K562 (cell line): ENCODE results near the gene DLST. TPM values are rescaled to one million over a fixed set of nuclear protein-coding genes. Genes with fewer than 3 reads are reported as not detected.

Source experiments
- ATAC-seq: fragments of 200-7000 bp; cut with Tn5 transposase; 3 replicates; pipeline ENCODE4 v1.9.1; 2020; ENCODE audit warnings: moderate library complexity
- BruUV-seq: library from RNA; stranded (reverse); fragments of 400-500 nt; replicated peaks from 2 replicates; lab custom pipeline; 2021; lab: Mats Ljungman, UMichigan
- CTCF ChIA-PET: fragments of 300-600 bp; formaldehyde crosslinking; extraction: SDS; loops from one replicate; lab custom pipeline; 2021; ENCODE audit warnings: low intra/inter-chr PET ratio; lab: Yijun Ruan, JAX
- POLR2A ChIA-PET: fragments of 300-600, 350-650 bp; sonication (Branson Sonifier 250); formaldehyde crosslinking; extraction: SDS; loops from one replicate; lab custom pipeline; 2021; ENCODE audit warnings: antibody characterized with exemption, inconsistent platforms; lab: Yijun Ruan, JAX
- DNase-seq, 4 experiments: peaks; one replicate each; pipeline versions ENCODE4 v3.0.0 to v3.0.0-alpha.2; 2011 to 2018; ENCODE audit warnings: low spot score in 3 of 4, mixed read lengths in 3 of 4; ENCODE audit errors: extremely low read depth in 1 of 4
- FAIRE-seq: peaks from 2 replicates; lab custom pipeline; 2011; peaks lifted over from hg19 to GRCh38; lab: Jason Lieb, UNC
- H2AFZ ChIP-seq: 2 replicates; pipeline ENCODE4 v1.6.0; 2011; ENCODE audit warnings: low read depth, low read length, control low read depth, inconsistent platforms
- H3K27ac ChIP-seq: fragments of 200-600 bp; 3 replicates; pipeline ENCODE4 v1.8.0; 2011; ENCODE audit warnings: low read depth, mild to moderate bottlenecking, control low read depth, inconsistent platforms, low read length, moderate library complexity, mixed read lengths; ENCODE audit errors: extremely low read depth
- H3K27me3 ChIP-seq, 2 experiments: fragments of 300-600 bp in 1 of 2; 2 replicates in 1 of 2; 3 replicates in 1 of 2; pipeline versions ENCODE4 v1.6.0 to v1.8.0; 2011; ENCODE audit warnings: inconsistent platforms in 2 of 2, low read length in 2 of 2, mild to moderate bottlenecking in 1 of 2, mixed read lengths in 1 of 2, moderate library complexity in 1 of 2; ENCODE audit not compliant: control insufficient read depth in 2 of 2, insufficient read depth in 2 of 2
- H3K36me3 ChIP-seq: fragments of 300-600 bp; 3 replicates; pipeline ENCODE4 v1.8.0; 2011; ENCODE audit warnings: mild to moderate bottlenecking, low read length, inconsistent platforms; ENCODE audit not compliant: control insufficient read depth, insufficient read depth
- H3K4me1 ChIP-seq, 2 experiments: fragments of 200-600 bp in 1 of 2; replicated peaks in 1 of 2; 2 replicates in 1 of 2; 3 replicates in 1 of 2; pipeline versions ENCODE4 v1.5.1 to v1.8.0; 2011; ENCODE audit warnings: inconsistent platforms in 2 of 2, low read length in 2 of 2, mild to moderate bottlenecking in 1 of 2, mixed read lengths in 1 of 2, moderate library complexity in 1 of 2; ENCODE audit not compliant: control insufficient read depth in 2 of 2, insufficient read depth in 2 of 2
- H3K4me2 ChIP-seq: 2 replicates; pipeline ENCODE4 v1.6.1; 2011; ENCODE audit warnings: low read length, control low read depth, inconsistent platforms, mixed read lengths; ENCODE audit not compliant: insufficient read depth
- H3K4me3 ChIP-seq: fragments of 200-600 bp; sonication (generic), shearing (Covaris generic); 2 replicates; pipeline ENCODE4 v1.5.1; 2016; ENCODE audit warnings: control low read depth, inconsistent platforms
- H3K79me2 ChIP-seq: fragments of 200-600 bp; 3 replicates; pipeline ENCODE4 v1.8.0; 2011; ENCODE audit warnings: low read length, inconsistent platforms; ENCODE audit not compliant: control insufficient read depth, insufficient read depth
- H3K9ac ChIP-seq, 2 experiments: 2 replicates each; pipeline versions ENCODE4 v1.6.0 to v1.6.1; 2011; ENCODE audit warnings: low read depth in 2 of 2, low read length in 2 of 2, control low read depth in 1 of 2, inconsistent platforms in 1 of 2, mild to moderate bottlenecking in 1 of 2, mixed read lengths in 1 of 2; ENCODE audit not compliant: insufficient read depth in 1 of 2
- H3K9me1 ChIP-seq: one replicate; pipeline ENCODE4 v1.6.0; 2011; ENCODE audit warnings: inconsistent platforms, mild to moderate bottlenecking, low read length, moderate library complexity; ENCODE audit not compliant: control insufficient read depth, insufficient read depth
- H3K9me3 ChIP-seq: replicated peaks from 2 replicates; pipeline ENCODE4 v1.5.1; 2011; ENCODE audit warnings: low read depth, low read length, inconsistent platforms; ENCODE audit not compliant: control insufficient read depth, insufficient read depth
- H4K20me1 ChIP-seq: replicated peaks from 2 replicates; pipeline ENCODE4 v1.6.1; 2011; ENCODE audit warnings: low read length, inconsistent platforms, mixed read lengths; ENCODE audit not compliant: control insufficient read depth, insufficient read depth
- BCL6 ChIP-seq: fragments of 250-450 bp; sonication (Bioruptor Pico); IDR thresholded peaks from 2 replicates; pipeline ENCODE4 v1.4.0; 2020
- CBX1 ChIP-seq: sonication (generic); IDR thresholded peaks from 2 replicates; pipeline ENCODE4 v1.6.1; 2016; ENCODE audit warnings: antibody characterized with exemption, low read depth, mild to moderate bottlenecking
- CBX2 ChIP-seq: fragments of 200-600 bp; sonication (generic); IDR thresholded peaks from one replicate; pipeline ENCODE4 v1.6.1; 2012; ENCODE audit warnings: mild to moderate bottlenecking, low read length, inconsistent platforms; ENCODE audit not compliant: insufficient read depth, poor library complexity, severe bottlenecking
- CHD4 ChIP-seq: fragments of 200-600 bp; sonication (generic); IDR thresholded peaks from 3 replicates; pipeline ENCODE4 v1.6.1; 2012; ENCODE audit warnings: low read depth, mild to moderate bottlenecking, mixed read lengths, low read length, inconsistent platforms; ENCODE audit not compliant: insufficient read depth, insufficient replicate concordance, poor library complexity, severe bottlenecking
- FOXA3 ChIP-seq, 2 experiments: fragments of 450-650 bp in 1 of 2; sonication (generic) in 1 of 2; formaldehyde crosslinking; IDR thresholded peaks in 1 of 2; conservative IDR thresholded peaks in 1 of 2; 2 replicates each; pipeline versions ENCODE4 v1.4.0 to v1.8.0; 2020 to 2022; ENCODE audit warnings: mild to moderate bottlenecking in 2 of 2, missing genetic modification reagents in 1 of 2
- KAT8 ChIP-seq: fragments of 450-650 bp; IDR thresholded peaks from 2 replicates; pipeline ENCODE4 v1.6.1; 2016; ENCODE audit warnings: low read depth, mild to moderate bottlenecking
- MCM3 ChIP-seq: fragments of 450-650 bp; IDR thresholded peaks from 2 replicates; pipeline ENCODE4 v1.6.1; 2016
- NR3C1 ChIP-seq: sonication (generic); formaldehyde crosslinking; IDR thresholded peaks from 2 replicates; pipeline ENCODE4 v1.8.1; 2022; ENCODE audit warnings: missing genetic modification reagents
- ZNF140 ChIP-seq: fragments of 250-450 bp; sonication (Bioruptor Pico); IDR thresholded peaks from 2 replicates; pipeline ENCODE4 v1.8.0; 2021; ENCODE audit warnings: moderate library complexity, mild to moderate bottlenecking, inconsistent platforms
- ZNF174 ChIP-seq: fragments of 250-450 bp; sonication (Bioruptor Pico); IDR thresholded peaks from 2 replicates; pipeline ENCODE4 v1.4.0; 2020; ENCODE audit warnings: mild to moderate bottlenecking
- ZNF24 ChIP-seq: fragments of 450-650 bp; IDR thresholded peaks from 2 replicates; pipeline ENCODE4 v1.6.1; 2016
- ZNF384 ChIP-seq: IDR thresholded peaks from 2 replicates; pipeline ENCODE4 v1.6.1; 2012; ENCODE audit warnings: low read depth, low read length, improper control_type of control experiment
- ZNF696 ChIP-seq: fragments of 250-450 bp; sonication (Bioruptor Pico); conservative IDR thresholded peaks from 2 replicates; pipeline ENCODE4 v1.4.0; 2020; ENCODE audit warnings: mild to moderate bottlenecking, moderate library complexity
- WGBS: fragments of 100-300 bp; shearing (Covaris generic); methylation state at CpG from one replicate; pipeline ENCODE4 v1.1.6; 2016; ENCODE audit warnings: low coverage, mixed read lengths; ENCODE audit not compliant: insufficient coverage; ENCODE audit errors: missing lambda C conversion rate; 5-methylcytosine and 5-hydroxymethylcytosine counted together
- in situ Hi-C: fragments of 300-500 bp; cut with MboI; formaldehyde crosslinking; loops from 4 replicates; pipeline ENCODE4 v1.15.0; 2018; ENCODE audit warnings: inconsistent platforms, mixed read lengths
- intact Hi-C: fragments of 100-400 bp; cut with micrococcal nuclease; formaldehyde crosslinking; loops from 2 replicates; pipeline ENCODE4 v1.14.2; 2022
- polyA plus RNA-seq, 8 experiments: library from polyadenylated mRNA; depleted of rRNA in 4 of 8; stranded (reverse) in 5 of 8; unstranded in 3 of 8; fragments of >200 nt; fragmentation: Nextera tagmentation in 2 of 8; fragmentation: Illumina TruSeq in 1 of 8; extraction: Ambion mirVana in 2 of 8; extraction: Trizol in 1 of 8; gene quantifications; 2 replicates each; pipeline versions ENCODE4 v1.2.1 to v1.2.3, GENCODE V29; 2011 to 2014; ENCODE audit warnings: inconsistent platforms in 1 of 8, missing spikeins in 1 of 8
- total RNA-seq, 7 experiments: library from RNA; depleted of rRNA in 6 of 7; stranded (reverse); fragments of >200 nt in 6 of 7; fragmentation: Illumina TruSeq in 2 of 7; extraction: Trizol in 2 of 7; gene quantifications; 2 replicates each; pipeline versions ENCODE4 v1.2.1 to v1.2.3, GENCODE V29; 2011 to 2021; ENCODE audit warnings: low replicate concordance in 1 of 7
- TF ChIP-seq, protein P1 (sequence below): fragments of 450-650 bp; IDR thresholded peaks from 2 replicates; pipeline ENCODE4 v1.6.1; 2018; ENCODE audit warnings: mild to moderate bottlenecking, low read depth; ENCODE audit not compliant: partially characterized antibody

The DLST gene
- total and polyA plus RNA-seq, 9 of the 15 experiments (the other 6 are each of a cell fraction or from before 2014, with no cell fraction given) = 3.0 to 73.7 (median 45.4) TPM

DNA sequence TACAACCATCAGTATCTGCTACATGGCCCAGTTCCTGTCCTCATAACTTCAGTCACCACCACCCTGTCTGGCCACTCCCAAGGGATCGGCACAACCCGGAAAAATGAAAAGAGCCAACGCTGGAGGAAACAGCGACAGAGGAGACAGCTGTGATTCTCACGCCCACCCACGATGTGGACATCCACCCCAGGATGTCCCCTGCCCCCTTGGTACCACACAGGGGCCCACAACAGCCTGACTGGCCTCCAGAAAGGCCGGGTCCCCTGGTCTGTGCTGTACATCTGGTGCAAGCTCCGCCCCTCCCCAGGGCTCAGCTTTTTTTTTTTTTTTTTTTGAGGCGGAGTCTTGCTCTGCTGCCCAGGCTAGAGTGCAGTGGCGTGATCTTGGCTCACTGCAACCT is 28.8 kb downstream of the DLST start:
- ATAC-seq = peak; percentile 32; the same call in 2 of the 3 replicates
- 20% methylated on average over 1 of the region's 10 CpGs for WGBS
- no peak overlapping the region for H3K27ac ChIP-seq
- H3K79me2 ChIP-seq = no peaks in the 10 kb centered on the region
- in situ Hi-C loops = loop anchor here (10.0 kb wide), 1 partner anchor 164 kb away; no protein-coding TSS in a partner anchor
- no peak overlapping the region for H3K4me2 ChIP-seq
- intact Hi-C loops = loop anchor here (10.0 kb wide), 1 partner anchor 394 kb away; no protein-coding TSS in a partner anchor
- no peak for DNase-seq
- H3K9me3 ChIP-seq = no peaks in the 10 kb centered on the region
- no TSS peak for BruUV-seq
- peaks cover 10 to 42% of the 10 kb centered on the region in 2 experiments; a peak in 3 of 5 replicates for H3K4me1 ChIP-seq
- no peak overlapping the region for H3K4me3 ChIP-seq
- ChIA-PET POLR2A (no interaction called here), CTCF (no interaction called here)
- no peak overlapping the region for H3K9ac ChIP-seq
- no peak overlapping the region for H2AFZ ChIP-seq
- no peaks in the 10 kb centered on the region for H4K20me1 ChIP-seq
- no peaks in the 10 kb centered on the region for H3K27me3 ChIP-seq
- H3K36me3 ChIP-seq = peaks cover 4% of the 10 kb centered on the region; the same call in 2 of the 3 replicates
- no peak for FAIRE-seq
- H3K9me1 ChIP-seq = no peaks in the 10 kb centered on the region
- TF ChIP-seq ZNF174 (CRISPR knock-in tag) (no peak), ZNF384 (peak; percentile 79)

DNA sequence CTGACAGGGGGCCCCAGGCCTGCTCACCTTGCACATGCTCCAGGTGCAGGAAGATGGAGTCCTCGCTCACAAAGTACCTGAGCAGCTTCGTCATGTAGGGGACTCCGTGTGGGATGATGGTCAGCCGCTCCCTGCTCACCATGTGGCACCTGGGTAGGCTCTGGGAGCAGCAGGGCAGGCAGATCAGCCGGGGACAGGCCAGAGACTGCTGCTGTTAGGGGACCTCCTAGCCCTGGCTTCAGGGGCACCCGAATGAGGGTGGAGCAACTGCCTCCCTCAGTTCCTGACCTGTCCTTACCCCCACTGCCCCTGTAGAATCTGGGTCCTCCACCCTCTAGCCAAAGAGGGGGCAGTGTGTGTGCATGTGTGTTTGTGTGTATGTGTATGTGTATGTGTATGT is 29.5 kb downstream of the DLST start:
- in situ Hi-C loops (loop anchor here (10.0 kb wide), 1 partner anchor 164 kb away; no protein-coding TSS in a partner anchor), intact Hi-C loops (loop anchor here (10.0 kb wide), 1 partner anchor 394 kb away; no protein-coding TSS in a partner anchor)
- Histone ChIP-seq H2AFZ (no peak overlapping the region), H3K4me1 (peaks cover 6 to 37% of the 10 kb centered on the region in 2 experiments; a peak in 2 of 5 replicates), H3K79me2 (no peaks in the 10 kb centered on the region), H3K27ac (no peak overlapping the region), H3K9ac (no peak overlapping the region), H4K20me1 (no peaks in the 10 kb centered on the region), H3K4me2 (no peak overlapping the region), H3K4me3 (no peak overlapping the region), H3K9me1 (no peaks in the 10 kb centered on the region), H3K9me3 (no peaks in the 10 kb centered on the region), H3K27me3 (no peaks in the 10 kb centered on the region), H3K36me3 (0 out of 3 replicates have a peak, but pooled peaks cover 3% of the 10 kb centered on the region)
- BruUV-seq = no TSS peak
- FAIRE-seq (no peak), DNase-seq (no peak), ATAC-seq (no peak)
- POLR2A ChIA-PET = no interaction called here
- CTCF ChIA-PET = no interaction called here
- 95% methylated on average over 4 of the region's 6 CpGs for WGBS
- TF ChIP-seq ZNF24 (no peak), ZNF140 (CRISPR knock-in tag) (no peak), CBX1 (no peak), BCL6 (CRISPR knock-in tag) (no peak), MCM3 (no peak), FOXA3 (CRISPR knock-in tag; conservative IDR thresholded peaks at IDR 0.05 in 1 of 2, IDR thresholded peaks at IDR 0.05 in 1 of 2) (no peak), NR3C1 (CRISPR knock-in tag) (no peak), CBX2 (no peak), CHD4 (no peak), ZNF696 (CRISPR knock-in tag) (no peak), KAT8 (no peak)
- TF ChIP-seq, protein P1, sequence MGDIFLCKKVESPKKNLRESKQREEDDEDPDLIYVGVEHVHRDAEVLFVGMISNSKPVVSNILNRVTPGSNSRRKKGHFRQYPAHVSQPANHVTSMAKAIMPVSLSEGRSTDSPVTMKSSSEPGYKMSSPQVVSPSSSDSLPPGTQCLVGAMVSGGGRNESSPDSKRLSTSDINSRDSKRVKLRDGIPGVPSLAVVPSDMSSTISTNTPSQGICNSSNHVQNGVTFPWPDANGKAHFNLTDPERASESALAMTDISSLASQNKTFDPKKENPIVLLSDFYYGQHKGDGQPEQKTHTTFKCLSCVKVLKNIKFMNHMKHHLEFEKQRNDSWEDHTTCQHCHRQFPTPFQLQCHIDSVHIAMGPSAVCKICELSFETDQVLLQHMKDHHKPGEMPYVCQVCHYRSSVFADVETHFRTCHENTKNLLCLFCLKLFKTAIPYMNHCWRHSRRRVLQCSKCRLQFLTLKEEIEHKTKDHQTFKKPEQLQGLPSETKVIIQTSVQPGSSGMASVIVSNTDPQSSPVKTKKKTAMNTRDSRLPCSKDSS = no peak
